Measurements from ENCODE around the gene EIF3M.

Gene EIF3M

GRCh38 chr11:32635819-32636218, 52.2 kb downstream of the EIF3M start:
- Mint-ChIP-seq H3K27ac (no peak overlapping the region), H3K4me3 (no peak overlapping the region), H3K4me1 (no peaks in the 10 kb centered on the region)

GRCh38 chr11:32641361-32641760, 57.7 kb downstream of the EIF3M start:
- Mint-ChIP-seq H3K27me3 (peaks cover 17% of the 10 kb centered on the region), H3K4me3 (no peak overlapping the region), H3K4me1 (no peaks in the 10 kb centered on the region), H3K36me3 (no peaks in the 10 kb centered on the region), H3K9me3 (no peaks in the 10 kb centered on the region), H3K27ac (no peak overlapping the region)

More at GRCh38 chr11:32635819-32636218, 52.2 kb downstream of the EIF3M start:
- H3K9me3 Mint-ChIP-seq, result no peaks in the 10 kb centered on the region
- peaks cover 16% of the 10 kb centered on the region for H3K27me3 Mint-ChIP-seq
- H3K36me3 Mint-ChIP-seq, result no peaks in the 10 kb centered on the region

GRCh38 chr11:32643526-32643925, 59.9 kb downstream of the EIF3M start:
- Mint-ChIP-seq H3K9me3 (no peaks in the 10 kb centered on the region), H3K4me1 (no peaks in the 10 kb centered on the region), H3K27me3 (peaks cover 8% of the 10 kb centered on the region), H3K27ac (no peak overlapping the region), H3K4me3 (no peak overlapping the region), H3K36me3 (no peaks in the 10 kb centered on the region)
